Transverse colon (tissue), 4 donors: ENCODE measurements around the gene CRYGD. TPM values are rescaled to one million over a fixed set of nuclear protein-coding genes. Genes with fewer than 3 reads are reported as not detected.
"Not testable (repeated sequence)": the region's sequence is repeated elsewhere in the genome, so short reads cannot be mapped to it uniquely, and the experiment has no call there.

ENCODE experiments used
- DNase-seq: peaks from one replicate; pipeline ENCODE4 v3.0.0-alpha.2; 2019
- H3K27ac ChIP-seq, 4 donors: fragments of 200-600 bp; sonication (generic); 2 replicates each; pipeline ENCODE4 v1.5.1; 2016 to 2018; ENCODE audit warnings: inconsistent platforms in 4 of 4
- H3K27me3 ChIP-seq: fragments of 200-600 bp; sonication (generic); 2 replicates; pipeline ENCODE4 v1.5.1; 2017; ENCODE audit warnings: inconsistent platforms
- H3K36me3 ChIP-seq, 4 donors: fragments of 200-600 bp; sonication (generic); 2 replicates each; pipeline ENCODE4 v1.5.1; 2017 to 2019; ENCODE audit warnings: inconsistent platforms in 4 of 4
- H3K4me1 ChIP-seq, 4 donors: fragments of 200-600 bp; sonication (generic); 2 replicates each; pipeline ENCODE4 v1.5.1; 2017 to 2020; ENCODE audit warnings: inconsistent platforms in 4 of 4
- H3K4me3 ChIP-seq, 4 donors: fragments of 200-600 bp; sonication (generic); 1 replicate in 1 of 4; 2 replicates in 3 of 4; pipeline versions ENCODE4 v1.5.1 to v1.6.1; 2017 to 2019; ENCODE audit warnings: inconsistent platforms in 4 of 4
- H3K9me3 ChIP-seq, 2 donors: fragments of 200-600 bp; sonication (generic); 2 replicates each; pipeline ENCODE4 v1.5.1; 2017 to 2019; ENCODE audit warnings: inconsistent platforms in 2 of 2
- EP300 ChIP-seq: sonication (generic); formaldehyde crosslinking; IDR thresholded peaks from one replicate; pipeline ENCODE4 v1.6.1; 2017; ENCODE audit warnings: antibody characterized with exemption, low read depth
- POLR2A ChIP-seq: fragments of 450-650 bp; IDR thresholded peaks from one replicate; pipeline ENCODE4 v1.6.1; 2016; ENCODE audit warnings: antibody characterized with exemption, mild to moderate bottlenecking, moderate library complexity
- POLR2AphosphoS5 ChIP-seq, 3 donors: sonication (generic); formaldehyde crosslinking; IDR thresholded peaks; one replicate each; pipeline ENCODE4 v1.6.1; 2016; ENCODE audit warnings: antibody characterized with exemption in 3 of 3
- WGBS, 2 donors: methylation state at CpG; one replicate each; pipeline ENCODE4 v1.1.5; 2018; ENCODE audit warnings: low coverage in 1 of 2; 5-methylcytosine and 5-hydroxymethylcytosine counted together
- in situ Hi-C, 4 donors: fragments of 200-750 bp; cut with MboI; loops; one replicate each; pipeline versions ENCODE4 v1.15.0 to v1.15.1; 2017; ENCODE audit warnings: low sequenced_read_pairs in 3 of 4, low pct_ligation_motif_present in 1 of 4, low pct_unique_long_range_greater_than_20kb in 1 of 4
- intact Hi-C: fragments of 100-400 bp; cut with DNase I; formaldehyde crosslinking; loops from one replicate; pipeline ENCODE4 v1.15.1; 2023; ENCODE audit warnings: low total_unique reads
- total RNA-seq, 4 donors: library from RNA; depleted of rRNA; stranded (reverse); fragments of >200 nt; gene quantifications; one replicate each; pipeline ENCODE4 v1.1.0, GENCODE V29; 2016
- TF ChIP-seq, protein P1 (sequence below), 5 experiments: fragments of 200-600 bp in 3 of 5; fragments of 450-650 bp in 2 of 5; sonication (generic) in 3 of 5; IDR thresholded peaks; 1 replicate in 2 of 5; 2 replicates in 3 of 5; pipeline ENCODE4 v1.5.1; 2016 to 2017; ENCODE audit warnings: antibody characterized with exemption in 5 of 5, inconsistent platforms in 3 of 5, mild to moderate bottlenecking in 2 of 5, moderate library complexity in 1 of 5

Gene CRYGD
- total RNA-seq, 4 donors from 2014 or later: not detected

- H3K4me1 ChIP-seq: peaks cover 0 to 7% (median 2%) of the 10 kb centered on the region in 4 donors
- no peak for DNase-seq
- no peak overlapping the region for H3K27ac ChIP-seq
- H3K36me3 ChIP-seq: no peaks in the 10 kb centered on the region
- intact Hi-C loops (no loop called here), in situ Hi-C loops (no loop called here)
- WGBS, 2 donors: 90 to 91% methylated on average over 1 of the region's 1 CpG
- H3K27me3 ChIP-seq: peaks cover 19% of the 10 kb centered on the region
- no peaks in the 10 kb centered on the region for H3K9me3 ChIP-seq
- TF ChIP-seq EP300: no peak
- TF ChIP-seq, protein P1, sequence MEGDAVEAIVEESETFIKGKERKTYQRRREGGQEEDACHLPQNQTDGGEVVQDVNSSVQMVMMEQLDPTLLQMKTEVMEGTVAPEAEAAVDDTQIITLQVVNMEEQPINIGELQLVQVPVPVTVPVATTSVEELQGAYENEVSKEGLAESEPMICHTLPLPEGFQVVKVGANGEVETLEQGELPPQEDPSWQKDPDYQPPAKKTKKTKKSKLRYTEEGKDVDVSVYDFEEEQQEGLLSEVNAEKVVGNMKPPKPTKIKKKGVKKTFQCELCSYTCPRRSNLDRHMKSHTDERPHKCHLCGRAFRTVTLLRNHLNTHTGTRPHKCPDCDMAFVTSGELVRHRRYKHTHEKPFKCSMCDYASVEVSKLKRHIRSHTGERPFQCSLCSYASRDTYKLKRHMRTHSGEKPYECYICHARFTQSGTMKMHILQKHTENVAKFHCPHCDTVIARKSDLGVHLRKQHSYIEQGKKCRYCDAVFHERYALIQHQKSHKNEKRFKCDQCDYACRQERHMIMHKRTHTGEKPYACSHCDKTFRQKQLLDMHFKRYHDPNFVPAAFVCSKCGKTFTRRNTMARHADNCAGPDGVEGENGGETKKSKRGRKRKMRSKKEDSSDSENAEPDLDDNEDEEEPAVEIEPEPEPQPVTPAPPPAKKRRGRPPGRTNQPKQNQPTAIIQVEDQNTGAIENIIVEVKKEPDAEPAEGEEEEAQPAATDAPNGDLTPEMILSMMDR (IDR thresholded peaks at IDR 0.05): no peak
- TF ChIP-seq POLR2AphosphoS5 (IDR thresholded peaks at IDR 0.05): no peak
- no peak for TF ChIP-seq POLR2A
- H3K4me3 ChIP-seq: no peak overlapping the region
Measured at GRCh38 chr2:208122248-208122647, 2.1 kb downstream of the CRYGD start.

- in situ Hi-C loops: no loop called here
Measured at GRCh38 chr2:208118918-208119317, 5.4 kb downstream of the CRYGD start.

DNA sequence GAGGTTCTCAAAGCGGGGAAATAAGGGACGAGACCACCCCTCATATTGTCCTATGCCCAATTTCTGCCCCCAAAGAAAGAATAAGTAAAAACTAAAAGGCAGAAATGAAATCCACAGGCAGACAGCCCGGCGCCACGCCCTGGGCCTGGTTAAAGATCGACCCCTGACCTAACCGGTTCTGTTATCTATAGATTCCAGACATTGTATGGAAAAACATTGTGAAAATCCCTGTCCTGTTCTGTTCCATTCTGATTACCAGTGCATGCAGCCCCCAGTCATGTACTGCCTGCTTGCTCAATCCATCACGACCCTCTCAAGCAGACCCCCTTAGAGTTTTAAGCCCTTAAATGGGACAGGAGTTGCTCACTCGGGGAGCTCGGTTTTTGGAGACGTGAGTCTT is 6.9 kb downstream of the CRYGD start:
- H3K36me3 ChIP-seq, H3K9me3 ChIP-seq, in situ Hi-C loops, intact Hi-C loops, H3K4me3 ChIP-seq, H3K27me3 ChIP-seq, H3K27ac ChIP-seq, H3K4me1 ChIP-seq, DNase-seq: not testable (repeated sequence)
- 79 to 85% methylated on average over 7 to 11 of the region's 11 CpGs for WGBS, 2 donors

More at GRCh38 chr2:208118918-208119317, 5.4 kb downstream of the CRYGD start:
- Histone ChIP-seq H3K36me3 (no peaks in the 10 kb centered on the region), H3K4me1 (peaks cover 0 to under 1% (median 0%) of the 10 kb centered on the region in 4 donors), H3K4me3 (no peak overlapping the region), H3K9me3 (no peaks in the 10 kb centered on the region), H3K27me3 (peaks cover 9% of the 10 kb centered on the region), H3K27ac (no peak overlapping the region)
- no peak for TF ChIP-seq EP300
- no peak for TF ChIP-seq POLR2AphosphoS5 (IDR thresholded peaks at IDR 0.05)
- TF ChIP-seq, protein P1 (IDR thresholded peaks at IDR 0.05): no peak
- TF ChIP-seq POLR2A: no peak
- DNase-seq: no peak
- 93% methylated on average over 3 of the region's 3 CpGs; no CpG with 5 or more reads in 1 of the 2 donors for whole genome bisulfite sequencing, 2 donors
- intact Hi-C loops: no loop called here

- Histone ChIP-seq H3K4me3 (no peak overlapping the region), H3K27ac (no peak overlapping the region), H3K36me3 (no peaks in the 10 kb centered on the region), H3K27me3 (peaks cover 8% of the 10 kb centered on the region), H3K9me3 (no peaks in the 10 kb centered on the region), H3K4me1 (no peaks in the 10 kb centered on the region)
- intact Hi-C loops (no loop called here), in situ Hi-C loops (no loop called here)
- DNase-seq: no peak
- WGBS, 2 donors: 51% methylated on average over 7 of the region's 7 CpGs; no CpG with 5 or more reads in 1 of the 2 donors
- TF ChIP-seq POLR2AphosphoS5 (IDR thresholded peaks at IDR 0.05) (no peak), EP300 (no peak)
Measured at GRCh38 chr2:208112969-208113368, 11.4 kb downstream of the CRYGD start.

DNA sequence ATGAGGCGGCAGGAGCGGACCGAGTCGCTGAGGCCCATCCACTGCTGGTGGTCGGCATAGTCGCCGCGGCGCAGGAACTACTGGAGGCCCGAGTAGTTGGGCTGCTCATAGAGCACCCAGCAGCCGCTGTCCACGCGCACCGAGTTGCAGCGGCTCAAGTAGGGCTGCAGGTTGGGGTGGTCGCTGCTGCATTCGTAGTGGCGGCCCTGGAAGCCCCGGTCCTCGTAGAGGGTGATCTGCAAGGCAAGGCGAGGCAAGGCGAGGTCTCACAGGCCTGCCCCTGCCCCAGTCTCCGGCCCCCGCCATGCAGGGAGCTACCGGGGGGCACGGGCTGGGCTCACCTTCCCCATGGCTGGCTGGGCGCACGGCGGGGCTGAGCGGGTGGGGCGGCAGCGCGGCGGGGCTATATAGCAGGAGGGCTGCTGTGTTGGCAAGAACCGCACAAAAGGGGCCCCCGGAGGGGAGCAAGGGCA is 12.0 kb downstream of the CRYGD start:
- DNase-seq, H3K27ac ChIP-seq, H3K27me3 ChIP-seq, H3K4me3 ChIP-seq, H3K36me3 ChIP-seq, H3K9me3 ChIP-seq, H3K4me1 ChIP-seq, in situ Hi-C loops, intact Hi-C loops: not testable (repeated sequence)
- WGBS, 2 donors: 58% methylated on average over 21 of the region's 36 CpGs; no CpG with 5 or more reads in 1 of the 2 donors

GRCh38 chr2:208103616-208104015 is 20.7 kb downstream of the CRYGD start:
- in situ Hi-C loops (no loop called here), intact Hi-C loops (no loop called here)
- no peak for TF ChIP-seq POLR2AphosphoS5 (IDR thresholded peaks at IDR 0.05)
- Histone ChIP-seq H3K27ac (no peak overlapping the region), H3K4me1 (no peaks in the 10 kb centered on the region), H3K9me3 (no peaks in the 10 kb centered on the region), H3K27me3 (no peaks in the 10 kb centered on the region), H3K4me3 (no peak overlapping the region), H3K36me3 (no peaks in the 10 kb centered on the region)
- 86 to 87% methylated on average over 3 of the region's 3 CpGs for WGBS, 2 donors
- no peak for DNase-seq
